ENCODE data around the gene AFAP1.

Gene AFAP1

GRCh38 chr4:7910952-7911578, 28.6 kb downstream of the AFAP1 start:
- Histone ChIP-seq H2BK12ac (ENCODE audit: low read length) (peak overlapping the region; percentile 94), H3K14ac (ENCODE audit: low read length) (peak overlapping the region; percentile 85), H3K9ac (ENCODE audit: low read length) (no peak overlapping the region), H4K91ac (ENCODE audit: low read depth, low read length) (peak overlapping the region; percentile 49), H2BK120ac (ENCODE audit: insufficient read depth, low read length, poor library complexity) (peak overlapping the region; percentile 76), H3K4me1 (ENCODE audit: control insufficient read depth in 1 of 2, insufficient read depth in 2 of 2, low read length in 2 of 2) (peaks cover 11 to 19% of the 10 kb centered on the region in 2 experiments), H3K27ac (ENCODE audit: low read depth, low read length) (peak overlapping the region; percentile 82), H3K27me3 (ENCODE audit: insufficient read depth, low read length) (no peaks in the 10 kb centered on the region), H3K4me2 (ENCODE audit: low read length) (peak overlapping the region; percentile 32), H3K4ac (ENCODE audit: low read depth, low read length) (peak overlapping the region; percentile 81), H4K12ac (ENCODE audit: low read depth, low read length) (peak overlapping the region; percentile 63), H3K79me2 (ENCODE audit: control insufficient read depth, insufficient read depth, low read length, poor library complexity) (peaks cover 9% of the 10 kb centered on the region), H3K23ac (ENCODE audit: low read length) (no peak overlapping the region), H3K9me3 (ENCODE audit: insufficient read depth, low read depth, low read length) (no peaks in the 10 kb centered on the region), H3K79me1 (ENCODE audit: low read length) (peaks cover 9% of the 10 kb centered on the region), H2AFZ (ENCODE audit: insufficient read depth, low read length, poor library complexity) (peak overlapping the region; percentile 32), H3K18ac (ENCODE audit: low read length) (peak overlapping the region; percentile 54), H2AK5ac (ENCODE audit: low read length) (peak overlapping the region; percentile 80), H4K8ac (ENCODE audit: low read depth, low read length) (peak overlapping the region; percentile 77), H3K36me3 (ENCODE audit: control insufficient read depth in 1 of 2, insufficient read depth in 2 of 2, low read length in 2 of 2) (no peaks in the 10 kb centered on the region), H2BK5ac (ENCODE audit: low read depth, low read length, poor library complexity) (peak overlapping the region; percentile 81), H3K4me3 (ENCODE audit: low read depth, low read length) (no peak overlapping the region)
- no CpG with 5 or more reads among the region's 16 CpGs for WGBS (ENCODE audit: extremely low coverage, insufficient coverage, insufficient read length)
- DNase-seq: peak; percentile 69 to 72

GRCh38 chr4:7910263-7910896, 29.3 kb downstream of the AFAP1 start:
- peak overlapping the region; percentile 82 for H3K27ac ChIP-seq (ENCODE audit: low read depth, low read length)
- peaks cover 9% of the 10 kb centered on the region for H3K79me1 ChIP-seq (ENCODE audit: low read length)
- peak overlapping the region; percentile 32 for H3K4me2 ChIP-seq (ENCODE audit: low read length)
- H3K36me3 ChIP-seq (ENCODE audit: control insufficient read depth in 1 of 2, insufficient read depth in 2 of 2, low read length in 2 of 2): no peaks in the 10 kb centered on the region
- no peaks in the 10 kb centered on the region for H3K9me3 ChIP-seq (ENCODE audit: insufficient read depth, low read depth, low read length)
- peaks cover 15 to 22% of the 10 kb centered on the region in 2 experiments for H3K4me1 ChIP-seq (ENCODE audit: control insufficient read depth in 1 of 2, insufficient read depth in 2 of 2, low read length in 2 of 2)
- peak overlapping the region; percentile 32 for H2AFZ ChIP-seq (ENCODE audit: insufficient read depth, low read length, poor library complexity)
- peak overlapping the region; percentile 49 for H4K91ac ChIP-seq (ENCODE audit: low read depth, low read length)
- no peak overlapping the region for H3K23ac ChIP-seq (ENCODE audit: low read length)
- H3K4ac ChIP-seq (ENCODE audit: low read depth, low read length): peak overlapping the region; percentile 81
- H2BK120ac ChIP-seq (ENCODE audit: insufficient read depth, low read length, poor library complexity): peak overlapping the region; percentile 76
- WGBS (ENCODE audit: extremely low coverage, insufficient coverage, insufficient read length): no CpG with 5 or more reads among the region's 16 CpGs
- H2BK12ac ChIP-seq (ENCODE audit: low read length): peak overlapping the region; percentile 94
- no peak overlapping the region for H3K4me3 ChIP-seq (ENCODE audit: low read depth, low read length)
- peak overlapping the region; percentile 80 for H2AK5ac ChIP-seq (ENCODE audit: low read length)
- H2BK5ac ChIP-seq (ENCODE audit: low read depth, low read length, poor library complexity): peak overlapping the region; percentile 81
- H3K14ac ChIP-seq (ENCODE audit: low read length): peak overlapping the region; percentile 85
- peak overlapping the region; percentile 77 for H4K8ac ChIP-seq (ENCODE audit: low read depth, low read length)
- H3K79me2 ChIP-seq (ENCODE audit: control insufficient read depth, insufficient read depth, low read length, poor library complexity): peaks cover 9% of the 10 kb centered on the region
- peak; percentile 41 to 62 for DNase-seq
- peak overlapping the region; percentile 54 for H3K18ac ChIP-seq (ENCODE audit: low read length)
- peak overlapping the region; percentile 63 for H4K12ac ChIP-seq (ENCODE audit: low read depth, low read length)
- no peaks in the 10 kb centered on the region for H3K27me3 ChIP-seq (ENCODE audit: insufficient read depth, low read length)
- no peak overlapping the region for H3K9ac ChIP-seq (ENCODE audit: low read length)

GRCh38 chr4:7909463-7910262, 30.0 kb downstream of the AFAP1 start:
- Histone ChIP-seq H3K4me1 (ENCODE audit: control insufficient read depth in 1 of 2, insufficient read depth in 2 of 2, low read length in 2 of 2) (peaks cover 15 to 22% of the 10 kb centered on the region in 2 experiments), H2AK5ac (ENCODE audit: low read length) (no peak overlapping the region), H3K9me3 (ENCODE audit: insufficient read depth, low read depth, low read length) (no peaks in the 10 kb centered on the region), H3K79me2 (ENCODE audit: control insufficient read depth, insufficient read depth, low read length, poor library complexity) (peaks cover 11% of the 10 kb centered on the region), H4K91ac (ENCODE audit: low read depth, low read length) (no peak overlapping the region), H3K27me3 (ENCODE audit: insufficient read depth, low read length) (no peaks in the 10 kb centered on the region), H2AFZ (ENCODE audit: insufficient read depth, low read length, poor library complexity) (no peak overlapping the region), H3K79me1 (ENCODE audit: low read length) (peaks cover 9% of the 10 kb centered on the region), H3K4me2 (ENCODE audit: low read length) (no peak overlapping the region), H3K4ac (ENCODE audit: low read depth, low read length) (peak overlapping the region; percentile 73), H3K27ac (ENCODE audit: low read depth, low read length) (no peak overlapping the region), H2BK5ac (ENCODE audit: low read depth, low read length, poor library complexity) (no peak overlapping the region), H3K23ac (ENCODE audit: low read length) (no peak overlapping the region), H3K18ac (ENCODE audit: low read length) (peak overlapping the region; percentile 39), H2BK12ac (ENCODE audit: low read length) (no peak overlapping the region), H3K36me3 (ENCODE audit: control insufficient read depth in 1 of 2, insufficient read depth in 2 of 2, low read length in 2 of 2) (no peaks in the 10 kb centered on the region), H3K14ac (ENCODE audit: low read length) (no peak overlapping the region), H3K4me3 (ENCODE audit: low read depth, low read length) (no peak overlapping the region), H3K9ac (ENCODE audit: low read length) (no peak overlapping the region), H4K12ac (ENCODE audit: low read depth, low read length) (no peak overlapping the region), H2BK120ac (ENCODE audit: insufficient read depth, low read length, poor library complexity) (no peak overlapping the region), H4K8ac (ENCODE audit: low read depth, low read length) (no peak overlapping the region)
- peak in 1 of 2 donors; percentile 43 for DNase-seq
- no CpG with 5 or more reads among the region's 12 CpGs for WGBS (ENCODE audit: extremely low coverage, insufficient coverage, insufficient read length)

- H3K9me3 ChIP-seq (ENCODE audit: insufficient read depth, low read depth, low read length): no peaks in the 10 kb centered on the region
- H3K4me1 ChIP-seq (ENCODE audit: control insufficient read depth in 1 of 2, insufficient read depth in 2 of 2, low read length in 2 of 2): peaks cover 15 to 22% of the 10 kb centered on the region in 2 experiments
- DNase-seq: no peak
- no peak overlapping the region for H3K14ac ChIP-seq (ENCODE audit: low read length)
- H3K4ac ChIP-seq (ENCODE audit: low read depth, low read length): no peak overlapping the region
- H3K9ac ChIP-seq (ENCODE audit: low read length): no peak overlapping the region
- H4K8ac ChIP-seq (ENCODE audit: low read depth, low read length): no peak overlapping the region
- H3K27ac ChIP-seq (ENCODE audit: low read depth, low read length): no peak overlapping the region
- H2BK12ac ChIP-seq (ENCODE audit: low read length): no peak overlapping the region
- peaks cover 8% of the 10 kb centered on the region for H3K79me2 ChIP-seq (ENCODE audit: control insufficient read depth, insufficient read depth, low read length, poor library complexity)
- H2AK5ac ChIP-seq (ENCODE audit: low read length): no peak overlapping the region
- H2BK120ac ChIP-seq (ENCODE audit: insufficient read depth, low read length, poor library complexity): no peak overlapping the region
- no CpG with 5 or more reads among the region's 4 CpGs for WGBS (ENCODE audit: extremely low coverage, insufficient coverage, insufficient read length)
- H3K23ac ChIP-seq (ENCODE audit: low read length): no peak overlapping the region
- H3K36me3 ChIP-seq (ENCODE audit: control insufficient read depth in 1 of 2, insufficient read depth in 2 of 2, low read length in 2 of 2): no peaks in the 10 kb centered on the region
- no peak overlapping the region for H3K18ac ChIP-seq (ENCODE audit: low read length)
- H4K91ac ChIP-seq (ENCODE audit: low read depth, low read length): no peak overlapping the region
- peaks cover 9% of the 10 kb centered on the region for H3K79me1 ChIP-seq (ENCODE audit: low read length)
- no peak overlapping the region for H2AFZ ChIP-seq (ENCODE audit: insufficient read depth, low read length, poor library complexity)
- H4K12ac ChIP-seq (ENCODE audit: low read depth, low read length): no peak overlapping the region
- H3K27me3 ChIP-seq (ENCODE audit: insufficient read depth, low read length): no peaks in the 10 kb centered on the region
- no peak overlapping the region for H3K4me2 ChIP-seq (ENCODE audit: low read length)
- no peak overlapping the region for H2BK5ac ChIP-seq (ENCODE audit: low read depth, low read length, poor library complexity)
- no peak overlapping the region for H3K4me3 ChIP-seq (ENCODE audit: low read depth, low read length)
These were observed 31.0 kb downstream of the AFAP1 start for GRCh38 chr4:7908668-7909067.
